Mesenteric fat pad (tissue), 1 donor: Measurements from ENCODE around the gene TMUB2. TPM values are rescaled to one million over a fixed set of nuclear protein-coding genes. Genes with fewer than 3 reads are reported as not detected.

Experiments used
- DNase-seq: peaks from one replicate; pipeline ENCODE4 v3.0.0-alpha.2; 2020; ENCODE audit warnings: low spot score
- total RNA-seq: library from RNA; stranded (reverse); fragmentation: NEBNext Ultra II Directional; extraction: Animal tissue kit (Norgen Biotek cat#: 25700); gene quantifications from one replicate; pipeline ENCODE4 v1.2.1, GENCODE V29; 2021
- donor health status: DM: yes; HTN: yes; CAD: no.

The TMUB2 gene
- total RNA-seq, 1 donor from 2014 or later: 35.8 TPM

DNA sequence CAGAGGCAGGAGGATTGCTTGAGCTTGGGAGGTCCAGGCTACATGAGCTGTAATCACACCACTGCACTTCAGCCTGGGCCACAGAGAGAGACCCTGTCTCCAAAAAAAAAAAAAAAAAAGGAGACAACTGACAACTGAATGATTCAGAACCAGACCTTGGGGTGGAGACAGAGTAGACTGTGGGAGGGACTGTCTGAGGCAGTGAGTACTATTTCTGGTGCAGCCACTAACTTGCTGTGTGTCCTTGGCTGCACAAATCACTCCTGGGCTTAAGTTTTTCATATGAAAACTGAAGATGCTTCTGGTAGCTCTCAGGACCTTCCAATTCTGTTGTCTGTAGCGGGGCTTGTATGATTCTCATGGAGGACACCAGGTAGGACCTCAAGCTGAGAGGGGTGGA is 10.5 kb upstream of the TMUB2 start:
- no peak for DNase-seq

DNA sequence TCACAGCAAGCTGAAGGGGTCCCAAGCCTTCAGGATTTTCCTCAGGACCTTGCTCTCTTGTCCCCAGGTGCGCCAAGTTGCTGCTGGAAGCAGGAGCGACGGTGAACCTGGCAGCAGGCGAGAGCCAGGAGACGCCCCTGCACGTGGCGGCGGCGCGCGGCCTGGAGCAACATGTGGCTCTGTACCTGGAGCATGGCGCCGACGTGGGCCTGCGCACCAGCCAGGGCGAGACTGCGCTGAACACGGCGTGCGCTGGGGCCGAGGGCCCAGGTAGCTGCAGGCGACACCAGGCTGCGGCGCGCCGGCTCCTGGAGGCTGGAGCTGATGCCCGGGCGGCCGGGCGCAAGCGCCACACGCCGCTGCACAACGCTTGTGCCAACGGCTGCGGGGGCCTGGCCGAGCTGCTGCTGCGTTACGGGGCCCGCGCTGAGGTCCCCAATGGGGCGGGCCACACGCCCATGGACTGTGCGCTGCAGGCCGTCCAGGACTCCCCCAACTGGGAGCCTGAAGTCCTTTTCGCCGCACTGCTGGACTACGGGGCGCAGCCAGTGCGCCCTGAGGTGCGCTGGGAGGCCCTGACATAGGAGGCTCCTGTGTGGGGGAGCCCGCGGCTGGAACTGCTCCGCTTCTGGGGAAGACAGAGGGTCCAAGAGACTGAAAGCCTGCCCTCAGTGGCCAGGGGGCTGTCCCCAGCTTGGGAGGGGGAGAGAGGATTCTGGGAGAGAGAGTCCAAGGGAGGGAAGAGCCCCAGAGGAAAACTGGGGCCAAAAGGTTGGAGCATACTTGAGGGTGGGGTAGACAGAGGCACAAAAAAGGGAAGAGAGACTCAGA is 9.9 kb upstream of the TMUB2 start:
- no peak for DNase-seq

- DNase-seq: no peak
Observed at GRCh38 chr17:44177640-44178039, 9.1 kb upstream of the TMUB2 start.

GRCh38 chr17:44178133-44178532 is 8.6 kb upstream of the TMUB2 start:
- no peak for DNase-seq

- no peak for DNase-seq
Observed at GRCh38 chr17:44183024-44183423, 3.7 kb upstream of the TMUB2 start.

DNA sequence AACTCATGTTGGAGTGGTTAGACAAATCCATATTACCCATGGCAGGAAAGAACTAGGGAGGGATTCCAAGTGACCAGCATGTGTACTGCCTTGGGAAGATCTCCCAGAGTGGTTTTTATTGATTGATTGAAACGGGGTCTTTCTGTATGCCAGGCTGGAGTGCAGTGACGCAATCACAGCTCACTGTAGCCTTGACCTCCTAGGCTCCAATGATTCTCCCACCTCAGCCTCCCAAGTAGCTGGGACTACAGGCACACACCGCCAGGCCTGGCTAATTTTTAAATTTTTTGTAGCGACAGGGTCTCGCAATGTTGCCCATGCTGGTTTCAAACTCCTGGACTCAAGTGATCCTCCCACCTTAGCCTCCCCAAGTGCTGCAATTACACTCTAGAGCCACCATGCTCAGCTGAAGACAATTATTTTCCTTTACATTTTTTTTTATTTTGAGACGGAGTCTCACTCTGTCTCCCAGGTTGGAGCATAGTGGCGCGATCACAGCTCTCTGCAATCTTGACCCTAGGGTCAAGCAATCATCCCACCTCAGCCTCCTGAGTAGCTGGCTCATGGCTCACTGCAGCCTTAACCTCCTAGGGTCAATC is 2.5 kb upstream of the TMUB2 start:
- DNase-seq: no peak

DNA sequence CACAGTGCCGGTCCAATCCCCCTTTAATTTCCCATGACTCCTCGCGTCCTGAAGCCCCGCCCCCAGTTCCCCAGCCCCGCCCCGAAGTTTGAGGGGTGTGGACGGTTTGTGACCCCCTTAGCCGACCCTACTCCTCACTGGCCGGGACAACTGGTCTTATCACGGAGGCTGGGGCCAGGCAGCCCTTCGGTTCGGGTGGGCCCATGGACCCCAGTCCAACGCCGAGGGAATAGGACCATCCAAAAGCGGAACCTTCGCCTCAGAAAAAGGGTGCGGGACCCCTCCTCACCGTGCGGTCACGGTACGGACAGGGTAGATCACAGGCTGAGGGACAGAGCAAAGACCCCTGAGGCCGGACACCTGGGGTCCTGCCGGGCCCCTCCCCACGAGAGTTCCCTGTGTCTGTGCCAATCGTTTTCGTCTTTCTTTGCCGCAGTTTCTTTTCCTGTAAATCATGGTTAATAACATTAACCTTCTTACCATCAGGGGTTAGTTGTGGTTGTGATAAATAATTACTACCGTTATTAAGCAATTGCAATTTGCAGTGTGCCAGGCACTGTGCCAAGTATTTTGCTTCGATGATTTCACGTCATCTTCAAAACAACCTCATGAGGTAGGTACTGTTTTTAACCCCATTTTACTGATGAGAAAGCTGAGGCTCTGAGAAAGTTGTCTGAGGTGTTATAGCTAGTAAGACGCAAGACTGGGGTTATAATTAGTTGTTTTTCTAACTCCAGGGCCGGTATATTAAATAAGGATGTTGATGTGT is 543 bp downstream of the TMUB2 start:
- no peak for DNase-seq

DNA sequence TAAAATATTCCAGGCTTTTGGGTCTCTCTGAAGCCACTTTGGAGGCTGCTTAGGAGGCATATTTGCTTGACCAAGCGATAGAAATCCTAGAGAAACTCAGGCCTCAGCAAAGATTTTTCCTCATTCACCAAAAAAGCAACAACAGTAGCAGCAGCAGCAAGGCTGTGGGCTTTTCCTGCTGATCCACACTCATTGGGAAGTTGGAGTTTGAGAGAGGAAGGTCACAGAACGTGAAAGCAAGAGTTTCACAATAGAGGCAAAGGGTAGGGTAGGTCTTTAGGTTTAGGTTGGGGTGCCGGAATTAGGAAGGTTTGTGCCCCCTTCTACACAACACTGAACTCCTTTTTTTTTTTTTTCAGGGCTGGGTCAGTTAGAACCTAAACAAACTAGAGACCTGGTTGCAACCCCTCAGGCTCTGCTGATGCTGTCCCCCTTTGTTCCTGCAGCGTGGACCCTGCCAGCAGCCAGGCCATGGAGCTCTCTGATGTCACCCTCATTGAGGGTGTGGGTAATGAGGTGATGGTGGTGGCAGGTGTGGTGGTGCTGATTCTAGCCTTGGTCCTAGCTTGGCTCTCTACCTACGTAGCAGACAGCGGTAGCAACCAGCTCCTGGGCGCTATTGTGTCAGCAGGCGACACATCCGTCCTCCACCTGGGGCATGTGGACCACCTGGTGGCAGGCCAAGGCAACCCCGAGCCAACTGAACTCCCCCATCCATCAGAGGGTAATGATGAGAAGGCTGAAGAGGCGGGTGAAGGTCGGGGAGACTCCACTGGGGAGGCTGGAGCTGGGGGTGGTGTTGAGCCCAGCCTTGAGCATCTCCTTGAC is 2.0 kb downstream of the TMUB2 start:
- no peak for DNase-seq

- no peak for DNase-seq
Observed at GRCh38 chr17:44190481-44190880, 3.7 kb downstream of the TMUB2 start.

DNA sequence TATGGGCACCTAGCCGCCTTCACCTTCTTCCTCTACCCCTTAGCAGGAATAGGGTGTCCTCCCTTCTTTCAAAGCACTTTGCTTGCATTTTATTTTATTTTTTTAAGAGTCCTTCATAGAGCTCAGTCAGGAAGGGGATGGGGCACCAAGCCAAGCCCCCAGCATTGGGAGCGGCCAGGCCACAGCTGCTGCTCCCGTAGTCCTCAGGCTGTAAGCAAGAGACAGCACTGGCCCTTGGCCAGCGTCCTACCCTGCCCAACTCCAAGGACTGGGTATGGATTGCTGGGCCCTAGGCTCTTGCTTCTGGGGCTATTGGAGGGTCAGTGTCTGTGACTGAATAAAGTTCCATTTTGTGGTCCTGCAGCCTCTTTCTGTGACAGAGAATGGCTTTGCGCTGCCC is 4.6 kb downstream of the TMUB2 start:
- no peak for DNase-seq

GRCh38 chr17:44191941-44192496 is 5.2 kb downstream of the TMUB2 start:
- no peak for DNase-seq

DNA sequence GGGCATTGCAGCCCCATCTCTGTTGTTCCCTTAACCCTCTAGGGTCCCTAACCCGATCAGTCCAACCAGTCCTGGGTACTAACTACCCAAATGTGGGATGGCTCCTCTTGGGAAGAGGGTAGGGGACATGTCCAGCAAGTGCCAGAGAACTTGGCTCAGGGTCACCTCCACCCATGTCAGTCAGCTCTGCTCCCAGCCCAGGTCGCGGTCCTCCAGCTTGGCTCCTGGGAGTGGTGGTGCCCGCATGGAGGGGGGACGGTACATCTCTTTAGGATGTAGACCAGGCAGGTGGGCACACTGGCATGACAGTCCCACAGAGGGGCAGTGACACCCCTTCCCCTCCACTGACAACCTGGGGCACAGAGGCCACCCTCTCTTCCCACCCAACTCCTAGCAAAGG is 6.0 kb downstream of the TMUB2 start:
- DNase-seq: no peak

GRCh38 chr17:44193326-44194084 is 6.7 kb downstream of the TMUB2 start:
- no peak for DNase-seq

DNA sequence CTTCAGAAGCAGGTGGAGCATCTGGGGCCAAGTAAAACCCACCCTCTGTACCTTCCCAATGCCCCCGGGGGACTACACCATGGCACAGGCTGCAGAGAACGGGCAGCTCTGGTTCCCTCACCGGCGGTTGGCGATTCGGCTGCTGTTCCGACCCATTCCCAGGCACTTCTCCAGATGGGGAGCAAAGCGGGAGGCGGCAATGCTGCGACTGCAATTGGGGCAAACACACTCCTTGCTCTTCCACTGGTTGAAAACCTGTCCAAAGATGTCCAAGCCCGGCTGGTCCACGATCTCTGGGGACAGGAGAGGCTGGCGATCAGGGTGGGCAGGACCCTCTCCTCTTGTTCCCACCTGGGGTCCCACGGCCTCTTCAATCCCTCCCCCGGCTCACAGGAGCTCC is 10.3 kb downstream of the TMUB2 start:
- no peak for DNase-seq

- no peak for DNase-seq
Observed at GRCh38 chr17:44197980-44198720, 11.4 kb downstream of the TMUB2 start.

- peak; percentile 93 for DNase-seq
Observed at GRCh38 chr17:44198721-44199552, 12.2 kb downstream of the TMUB2 start.

DNA sequence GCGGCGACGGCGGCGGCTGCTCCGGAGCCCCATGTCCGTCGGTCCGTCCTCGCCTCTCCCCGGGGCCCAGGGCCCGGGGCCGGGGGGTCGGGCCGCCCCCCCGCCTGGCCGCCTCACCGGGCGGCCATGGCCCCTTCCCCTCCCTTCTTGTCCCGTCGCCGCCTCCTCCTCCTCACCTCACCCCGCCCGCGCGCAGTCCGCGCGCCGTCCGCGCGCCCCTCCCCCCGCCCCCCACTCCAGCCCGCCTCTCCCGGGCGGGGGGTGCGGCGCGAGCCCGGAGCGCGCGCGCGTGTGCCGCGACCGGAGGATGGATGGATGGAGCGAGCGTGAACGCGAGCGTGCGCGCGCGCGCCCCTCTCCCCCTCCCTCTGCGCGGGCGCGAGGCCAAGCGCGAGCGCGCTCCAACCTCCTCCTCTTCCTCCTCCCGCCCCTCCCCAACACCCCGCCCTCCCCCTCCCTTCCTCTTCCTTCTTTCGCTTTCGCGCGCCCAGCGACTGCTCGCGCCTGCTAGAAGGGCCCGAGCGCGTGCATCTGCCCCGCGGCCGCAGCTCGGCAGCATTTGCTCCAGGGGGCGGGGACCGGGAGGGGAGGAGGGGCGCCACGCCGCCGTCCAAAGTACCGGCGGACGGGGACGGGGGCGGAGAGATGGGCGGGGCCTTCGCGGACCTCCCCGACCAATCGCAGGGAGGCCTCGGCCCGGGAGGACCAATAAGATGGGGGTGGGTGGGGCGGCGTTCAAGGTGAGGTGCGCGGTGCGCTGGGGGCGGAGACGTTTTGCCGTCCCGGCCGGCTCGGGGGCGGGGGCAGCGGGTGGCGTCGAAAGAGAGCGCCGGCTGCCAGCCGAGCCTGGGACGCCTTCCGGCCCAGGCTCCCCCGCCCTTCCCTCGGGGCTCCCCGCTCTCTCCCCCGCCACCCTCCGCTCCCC is 13.0 kb downstream of the TMUB2 start, which contains the start of gene ATXN7L3:
ATXN7L3 (minus strand) TSS at position 332 of the 925 bp plus-strand sequence. CDS start 1,814 bp downstream, outside the sequence.
- peak; percentile 100 for DNase-seq
